NCI-H2227 (cell line): ENCODE measurements around the gene CTNNBL1.
"Not testable (repeated sequence)": the region's sequence is repeated elsewhere in the genome, so short reads cannot be mapped to it uniquely, and the experiment has no call there.

Experiments used
- DNase-seq: peaks from one replicate; lab custom pipeline; 2025; ENCODE audit not compliant: unreplicated experiment; lab: John Stamatoyannopoulos, UW

Gene CTNNBL1, protein sequence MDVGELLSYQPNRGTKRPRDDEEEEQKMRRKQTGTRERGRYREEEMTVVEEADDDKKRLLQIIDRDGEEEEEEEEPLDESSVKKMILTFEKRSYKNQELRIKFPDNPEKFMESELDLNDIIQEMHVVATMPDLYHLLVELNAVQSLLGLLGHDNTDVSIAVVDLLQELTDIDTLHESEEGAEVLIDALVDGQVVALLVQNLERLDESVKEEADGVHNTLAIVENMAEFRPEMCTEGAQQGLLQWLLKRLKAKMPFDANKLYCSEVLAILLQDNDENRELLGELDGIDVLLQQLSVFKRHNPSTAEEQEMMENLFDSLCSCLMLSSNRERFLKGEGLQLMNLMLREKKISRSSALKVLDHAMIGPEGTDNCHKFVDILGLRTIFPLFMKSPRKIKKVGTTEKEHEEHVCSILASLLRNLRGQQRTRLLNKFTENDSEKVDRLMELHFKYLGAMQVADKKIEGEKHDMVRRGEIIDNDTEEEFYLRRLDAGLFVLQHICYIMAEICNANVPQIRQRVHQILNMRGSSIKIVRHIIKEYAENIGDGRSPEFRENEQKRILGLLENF

DNA sequence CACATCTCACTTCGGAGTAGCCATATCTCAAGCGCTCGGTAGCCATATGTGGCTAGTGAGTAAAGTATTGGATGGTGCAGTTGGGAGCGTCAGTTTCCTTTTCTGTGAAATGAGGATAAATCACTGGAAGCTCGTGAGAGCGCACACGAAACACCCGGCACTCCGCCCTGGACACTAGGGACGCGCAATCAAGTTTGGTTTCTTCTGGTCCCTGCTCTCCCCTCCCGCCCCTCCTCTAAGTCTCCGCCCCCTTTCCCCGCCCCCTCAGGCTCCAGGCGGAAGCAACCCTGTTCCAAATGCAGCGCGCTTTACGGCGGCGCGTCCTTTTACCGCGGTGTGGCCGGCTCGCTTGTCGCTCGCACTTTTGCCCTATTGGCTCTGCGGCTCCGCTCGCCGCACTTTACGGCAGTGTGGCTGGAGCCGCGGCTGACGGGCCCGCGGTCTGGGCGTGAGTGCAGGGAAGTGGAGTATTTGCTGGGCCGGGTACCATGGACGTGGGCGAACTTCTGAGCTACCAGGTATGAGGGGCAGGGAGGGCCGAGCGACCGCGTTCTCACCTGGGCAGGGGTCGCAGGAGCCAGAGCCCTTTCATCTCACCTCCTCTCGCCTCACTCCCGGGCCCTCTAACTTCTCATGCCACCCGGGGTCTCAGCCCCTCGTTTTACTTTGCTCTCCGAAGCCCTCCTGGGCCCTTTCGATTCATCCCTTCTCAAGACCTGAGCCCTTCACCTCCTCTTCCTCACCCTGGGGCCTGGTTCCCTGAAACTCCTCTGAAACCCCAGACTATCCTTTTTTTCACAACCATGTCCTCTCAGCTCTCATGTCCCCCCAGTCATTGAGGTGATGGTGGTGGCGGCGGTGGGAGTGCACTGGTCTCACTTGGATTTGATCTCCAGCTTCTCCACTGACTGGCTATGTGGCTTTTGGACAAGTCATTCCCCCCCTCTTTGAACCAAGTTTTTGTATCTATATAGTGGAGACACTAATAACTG, at the start of gene CTNNBL1:
CTNNBL1 (plus strand) TSS at position 396 of the 992 bp plus-strand sequence; CDS start at position 489, 93 bp downstream.
- DNase-seq = peak; percentile 99

DNA sequence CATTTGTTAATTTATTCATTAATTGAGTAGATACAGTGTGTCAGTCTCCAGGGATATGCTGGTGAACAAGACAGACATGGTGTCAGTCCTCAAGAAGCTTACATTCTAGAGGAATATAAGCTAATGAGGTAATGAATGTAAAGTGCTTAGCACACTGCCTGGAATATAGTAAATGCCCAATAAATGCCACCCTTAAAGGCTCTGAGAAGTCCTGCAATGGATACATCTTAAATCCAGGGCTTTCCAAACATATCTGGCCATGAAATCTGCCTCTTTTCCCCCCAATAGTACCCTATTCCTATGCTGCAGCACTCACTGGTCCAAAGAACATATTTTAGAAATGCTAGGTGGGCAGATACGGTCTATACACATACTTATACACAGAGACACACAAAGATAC, 49.2 kb upstream of the CTNNBL1 start:
- no peak for DNase-seq

DNA sequence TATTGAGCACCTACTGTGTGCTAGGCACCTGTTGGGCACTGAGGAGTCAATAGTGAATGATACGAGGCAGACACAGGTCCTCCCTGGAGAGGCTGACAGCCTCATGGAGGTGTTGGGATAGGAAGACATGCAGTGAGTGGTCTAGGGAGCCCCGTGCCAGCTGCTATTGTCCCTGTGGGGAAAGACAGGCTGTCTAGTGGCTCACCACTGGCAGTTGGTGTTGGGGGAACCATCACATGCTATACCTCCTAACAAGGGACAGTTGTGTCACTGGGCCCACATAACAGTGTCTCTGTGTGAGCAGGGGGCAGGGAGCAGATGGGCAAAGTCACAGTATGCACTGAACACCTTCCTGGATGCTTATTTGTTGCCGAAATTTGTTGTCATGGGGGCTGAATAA, 45.9 kb upstream of the CTNNBL1 start:
- no peak for DNase-seq

DNA sequence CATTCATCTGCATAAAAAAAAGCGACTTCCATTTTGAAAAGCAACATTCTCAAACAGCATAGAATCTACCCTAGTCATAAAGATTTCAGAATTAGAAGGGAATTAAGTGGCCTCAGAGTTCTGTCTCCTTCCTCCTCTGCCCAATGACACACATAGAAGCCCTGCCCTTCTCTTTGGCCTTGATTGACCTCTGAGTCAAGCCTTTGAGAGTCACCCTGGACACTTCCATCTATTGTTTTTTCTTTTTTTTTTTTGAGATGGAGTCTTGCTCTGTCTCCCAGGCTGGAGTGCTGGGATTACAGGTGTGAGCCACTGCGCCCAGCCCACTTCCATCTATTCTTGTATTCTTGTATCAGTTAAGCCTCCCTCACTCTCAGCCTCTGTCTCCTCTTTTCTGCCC, 44.8 kb upstream of the CTNNBL1 start:
- DNase-seq = no peak

DNA sequence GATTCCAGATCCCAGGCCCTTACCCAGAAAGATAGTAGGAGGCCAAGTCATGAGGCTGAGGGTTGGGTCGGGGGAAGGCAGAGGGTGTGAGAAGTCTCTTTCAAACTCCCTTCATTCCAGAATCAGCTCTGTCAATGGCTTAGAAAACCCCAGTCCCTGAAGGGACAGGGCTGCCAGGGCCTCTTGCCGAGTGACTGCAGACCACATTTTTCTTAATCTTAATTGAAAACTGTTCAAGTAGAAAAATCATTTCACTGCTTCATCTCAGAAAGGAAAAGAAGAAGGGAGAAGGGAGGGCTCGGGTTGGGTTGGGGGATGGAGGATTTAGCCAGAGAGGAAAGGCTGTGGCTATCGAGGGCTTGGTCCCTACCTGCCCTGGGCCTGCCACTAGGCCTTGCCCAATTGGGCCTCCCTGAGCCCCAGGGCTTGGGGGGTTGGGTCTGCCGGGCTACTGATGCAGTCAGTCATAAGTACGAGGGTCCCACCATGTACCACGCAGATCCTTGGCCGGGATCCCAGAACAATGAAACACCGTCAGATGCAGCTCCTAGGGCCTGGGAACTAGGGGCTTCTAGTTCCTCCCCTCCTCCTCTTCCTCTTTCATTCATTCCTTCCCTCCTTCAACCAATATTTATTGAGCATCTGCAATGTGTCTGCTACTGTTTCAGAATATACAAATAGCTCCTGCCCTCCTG, 44.0 kb upstream of the CTNNBL1 start:
- no peak for DNase-seq

DNA sequence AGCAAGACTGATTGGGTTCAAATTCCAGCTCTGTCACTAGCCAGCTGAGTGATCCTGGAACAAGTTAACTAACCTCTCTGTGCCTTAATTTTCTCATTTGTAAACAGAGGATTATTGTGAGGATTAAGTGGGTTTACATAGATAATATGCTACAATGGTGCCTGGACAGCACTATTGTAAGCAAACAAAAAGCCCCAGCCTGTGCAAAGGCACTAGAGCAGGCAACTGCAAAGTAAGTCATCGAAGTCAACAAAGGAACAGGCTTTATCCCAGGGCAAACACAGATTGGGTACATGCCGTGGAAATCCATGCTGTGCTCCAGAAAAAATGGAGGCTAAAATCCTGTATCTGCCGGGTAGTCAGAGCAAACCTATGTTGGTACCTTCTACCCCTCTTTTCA, 43.2 kb upstream of the CTNNBL1 start:
- no peak for DNase-seq

DNA sequence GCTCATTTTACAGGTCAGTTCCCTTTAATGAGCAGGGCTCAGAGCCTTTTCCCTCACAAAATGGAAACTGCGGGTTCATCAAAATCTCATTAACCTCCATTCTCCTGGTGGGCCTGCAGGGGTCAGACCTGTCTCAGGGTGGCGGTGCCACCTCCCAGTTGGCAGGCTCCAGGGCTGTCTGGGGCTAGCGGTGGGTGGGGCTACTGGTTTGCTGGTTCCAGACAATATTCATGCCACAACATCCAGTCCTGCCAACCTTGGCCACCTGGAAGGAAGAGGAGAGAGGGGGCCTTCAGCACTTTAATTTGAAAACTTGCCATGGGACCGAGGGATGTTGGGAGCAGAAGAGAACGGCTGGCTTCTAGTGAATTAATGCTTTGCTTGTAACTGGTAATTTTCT, 41.9 kb upstream of the CTNNBL1 start:
- peak; percentile 17 for DNase-seq

DNA sequence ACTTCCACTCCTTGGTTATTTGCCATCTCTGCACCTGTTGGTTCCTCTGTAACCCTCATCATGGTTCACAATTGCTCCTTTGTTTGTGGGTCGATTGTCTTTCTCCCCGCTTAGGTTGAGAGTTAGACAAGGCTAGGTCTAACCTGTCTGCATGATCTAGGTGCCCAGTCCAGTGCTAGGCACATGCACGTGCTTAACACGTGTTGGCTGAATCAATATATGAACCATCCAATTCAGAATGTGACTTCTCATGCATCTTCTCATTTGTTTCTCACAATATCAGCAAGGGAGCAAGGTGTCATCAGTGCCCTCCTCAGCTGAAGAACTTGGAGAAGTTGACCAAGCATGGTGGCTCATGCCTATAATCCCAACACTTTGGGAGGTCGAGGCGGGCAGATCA, 36.9 kb upstream of the CTNNBL1 start:
- DNase-seq = no peak

DNA sequence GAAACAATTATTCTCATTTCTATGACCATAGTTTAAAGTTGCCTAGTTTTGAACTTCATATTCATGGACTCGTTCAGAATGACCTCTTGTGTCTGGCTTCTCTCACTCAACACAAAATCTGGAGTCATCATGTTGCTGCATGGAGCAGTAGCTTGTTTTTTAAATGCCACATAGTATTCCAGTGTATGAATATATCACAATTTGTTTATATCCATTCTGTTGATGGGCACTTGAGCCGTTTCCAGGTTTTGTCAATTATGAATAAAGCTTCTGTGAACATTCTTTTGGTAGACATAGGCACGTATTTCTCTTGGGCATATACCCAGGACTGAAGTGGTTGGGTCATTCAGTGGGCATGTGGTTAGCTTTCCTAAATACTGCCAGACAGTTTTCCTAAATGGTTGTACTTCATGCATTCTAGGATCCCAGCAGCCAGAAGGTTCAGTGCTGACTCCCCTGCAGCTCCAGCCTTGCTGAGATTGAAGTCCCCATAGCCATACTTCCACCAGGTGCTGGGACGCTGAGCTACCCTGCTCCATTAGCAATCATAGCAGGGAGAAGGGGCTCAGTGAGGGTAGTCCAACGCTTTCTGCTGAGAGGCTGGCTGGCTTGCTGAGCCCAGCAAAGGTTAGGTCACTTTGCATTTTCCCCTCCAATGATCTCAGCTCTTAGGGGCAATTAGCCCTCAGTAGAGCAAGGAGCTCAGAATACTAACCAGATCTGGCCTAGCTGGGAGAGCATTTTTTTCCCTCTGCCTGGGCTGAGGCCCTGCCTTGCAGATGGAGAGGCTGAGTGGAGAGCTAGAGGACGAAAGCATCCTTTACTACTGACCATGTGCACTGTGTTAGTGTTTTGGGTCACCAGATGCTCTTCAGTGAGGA, 35.7 kb upstream of the CTNNBL1 start:
- DNase-seq = peak; percentile 34

DNA sequence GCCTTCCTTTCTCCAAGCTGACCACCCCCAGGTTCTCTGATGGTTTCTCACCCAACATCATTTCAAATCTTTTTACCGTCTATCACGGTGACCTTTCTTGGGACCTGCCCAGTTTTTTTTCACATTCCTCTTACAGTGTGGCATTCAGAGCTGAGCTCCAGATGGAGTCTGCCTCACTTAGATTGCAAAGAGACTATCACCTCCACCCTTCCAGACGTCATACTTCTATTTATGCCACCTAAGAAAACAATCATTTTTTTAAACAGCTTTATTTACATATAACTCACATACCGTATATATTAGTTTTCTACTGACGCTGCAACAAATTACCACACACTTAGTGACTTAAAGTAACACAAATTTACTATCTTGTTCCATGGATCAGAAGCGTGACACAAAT, 32.3 kb upstream of the CTNNBL1 start:
- DNase-seq = no peak

DNA sequence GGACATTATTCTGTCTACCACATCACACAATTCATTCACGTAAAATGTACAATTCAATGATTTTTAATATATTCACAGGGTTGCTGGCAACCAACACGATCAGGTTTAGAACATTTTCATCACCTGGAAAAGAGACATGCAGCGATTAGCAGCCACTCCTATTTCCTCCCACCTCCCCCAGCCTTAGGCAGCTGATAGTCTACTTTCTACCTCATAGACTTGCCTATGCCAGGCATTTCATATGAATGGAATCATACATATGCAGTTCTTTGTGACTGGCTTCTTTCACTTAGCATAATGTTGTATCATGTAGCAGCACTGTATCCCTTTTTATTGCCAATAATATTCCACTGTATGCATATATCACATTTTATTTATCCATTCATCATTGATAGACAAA, 31.5 kb upstream of the CTNNBL1 start:
- DNase-seq = no peak

DNA sequence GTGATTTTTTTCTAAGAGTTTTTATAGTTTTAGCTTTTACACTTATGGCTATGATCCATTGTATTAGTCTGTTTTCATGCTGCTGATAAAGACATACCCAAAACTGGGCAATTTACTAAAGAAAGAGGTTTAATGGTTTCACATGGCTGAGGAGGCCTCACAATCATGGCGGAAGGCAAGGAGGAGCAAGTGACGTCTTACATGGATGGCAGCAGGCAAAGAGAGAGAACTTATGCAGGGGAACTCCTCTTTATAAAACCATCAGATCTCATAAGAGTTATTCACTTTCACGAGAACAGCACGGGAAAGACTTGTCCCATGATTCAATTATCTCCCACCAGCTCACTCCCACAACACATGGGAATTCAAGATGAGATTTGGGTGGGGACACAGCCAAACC, 29.2 kb upstream of the CTNNBL1 start:
- DNase-seq = not testable (repeated sequence)

DNA sequence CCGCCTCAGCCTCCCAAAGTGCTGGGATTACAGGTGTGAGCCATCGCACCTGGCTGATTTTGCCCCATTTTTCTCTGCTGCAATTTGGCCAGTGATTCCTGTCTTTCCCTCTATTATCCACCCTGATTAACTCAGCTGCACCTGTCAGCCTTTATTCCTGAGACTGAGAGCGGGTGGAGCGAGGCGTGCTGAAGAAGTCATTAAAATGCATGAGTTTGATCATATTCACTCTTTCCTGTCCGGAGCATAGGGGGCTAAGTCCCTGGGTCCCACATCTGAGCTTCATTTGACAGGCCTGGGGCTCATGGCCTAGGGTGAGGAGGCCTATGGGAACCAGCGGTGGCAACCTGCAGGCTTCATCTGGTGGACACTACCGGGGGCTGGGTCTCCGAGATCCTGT, 25.7 kb upstream of the CTNNBL1 start:
- no peak for DNase-seq

DNA sequence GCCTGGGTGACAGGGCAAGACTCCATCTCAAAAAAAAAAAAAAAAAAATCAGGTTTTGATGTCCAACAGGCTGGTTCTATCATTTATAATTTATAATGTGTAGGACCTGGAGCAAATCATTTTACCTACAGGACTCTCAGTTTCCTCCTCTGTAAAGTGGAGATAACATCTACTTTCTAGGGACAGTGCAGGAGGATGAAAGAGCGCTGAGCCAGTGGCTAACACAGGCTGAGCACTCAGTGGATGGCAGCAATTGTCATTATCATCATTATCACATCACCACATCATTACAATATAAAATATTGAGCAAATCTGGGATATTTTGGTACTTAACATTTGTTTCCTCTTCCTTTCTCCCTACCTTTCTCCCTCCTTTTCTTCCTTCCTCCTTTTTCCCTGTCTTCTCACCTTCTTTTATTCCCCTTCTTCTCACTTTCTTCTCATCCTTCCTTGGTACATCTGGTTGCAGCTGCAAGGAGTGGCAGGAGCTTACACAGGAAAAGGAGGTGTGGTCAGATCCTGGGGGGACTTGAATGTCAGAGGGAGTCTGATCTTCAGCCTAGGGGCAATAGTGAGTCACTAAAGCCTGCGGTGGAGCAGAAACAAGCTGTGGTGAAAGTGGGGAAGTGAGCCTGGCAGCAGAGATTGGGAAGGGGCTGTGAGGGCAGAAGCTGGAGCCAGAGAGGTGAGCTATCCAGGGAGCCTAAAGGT, 24.6 kb upstream of the CTNNBL1 start:
- no peak for DNase-seq

DNA sequence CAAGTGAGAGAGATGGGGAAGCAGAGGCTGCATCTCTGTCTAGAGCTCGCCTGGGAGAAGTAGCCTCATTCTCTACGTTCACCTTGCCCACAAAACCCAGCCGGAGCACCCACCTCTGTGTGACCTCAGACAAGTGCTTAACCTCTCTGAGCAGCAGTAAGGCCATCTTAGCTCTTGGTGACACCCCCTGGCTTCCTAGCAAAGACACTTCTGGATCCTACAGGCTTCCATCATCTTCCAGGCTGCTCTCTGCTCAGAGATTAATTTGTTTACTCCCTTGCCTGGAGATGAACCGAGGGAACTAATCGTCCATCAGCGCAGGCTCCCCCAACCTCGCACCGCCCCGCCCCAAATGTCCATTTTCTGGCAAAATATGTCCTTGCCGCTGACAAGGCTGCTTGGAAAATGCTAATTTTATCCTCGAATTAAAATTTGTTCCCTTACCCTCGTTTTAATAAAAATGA, 24.0 kb upstream of the CTNNBL1 start:
- DNase-seq = peak; percentile 23

DNA sequence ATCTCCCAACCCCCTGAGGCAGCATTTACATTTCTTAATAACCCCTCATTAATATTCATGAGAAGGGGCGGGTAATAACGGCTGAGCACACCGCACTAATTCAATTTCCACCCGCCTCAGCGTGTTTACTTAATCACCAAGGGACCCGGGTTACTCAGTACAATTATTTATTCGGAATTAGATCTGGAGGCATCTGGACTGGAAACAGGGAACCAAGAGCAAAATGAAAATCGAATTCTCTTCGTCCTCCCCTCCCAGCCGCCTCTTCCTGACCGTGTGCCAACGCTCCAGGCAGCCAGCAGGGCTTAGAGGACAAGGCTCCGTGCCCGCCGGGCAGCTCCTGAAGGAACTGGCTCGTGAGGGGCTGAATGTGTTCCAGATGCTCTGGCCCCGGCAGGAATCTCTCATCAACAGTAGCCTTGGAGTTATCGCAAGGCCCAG, 23.5 kb upstream of the CTNNBL1 start:
- peak; percentile 18 for DNase-seq

DNA sequence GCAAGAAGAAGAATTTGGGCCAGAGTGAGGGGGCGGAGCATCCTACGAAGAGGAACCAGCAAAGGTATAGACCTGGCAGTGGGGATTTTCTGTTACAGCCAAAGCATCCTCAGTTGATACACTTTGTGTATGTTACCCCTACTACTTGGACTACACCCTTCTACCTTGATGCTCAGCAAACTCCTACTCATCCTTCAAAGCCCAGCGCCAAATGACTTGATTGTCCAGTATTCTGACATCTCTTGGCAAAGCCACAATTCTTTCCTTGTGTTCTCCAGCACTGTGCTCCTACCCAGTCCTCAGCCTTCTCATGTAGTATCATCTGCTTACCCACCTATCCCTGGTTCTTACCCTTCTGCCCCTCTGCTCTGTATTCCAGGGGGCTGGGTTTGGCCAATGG, 21.7 kb upstream of the CTNNBL1 start:
- DNase-seq = no peak

DNA sequence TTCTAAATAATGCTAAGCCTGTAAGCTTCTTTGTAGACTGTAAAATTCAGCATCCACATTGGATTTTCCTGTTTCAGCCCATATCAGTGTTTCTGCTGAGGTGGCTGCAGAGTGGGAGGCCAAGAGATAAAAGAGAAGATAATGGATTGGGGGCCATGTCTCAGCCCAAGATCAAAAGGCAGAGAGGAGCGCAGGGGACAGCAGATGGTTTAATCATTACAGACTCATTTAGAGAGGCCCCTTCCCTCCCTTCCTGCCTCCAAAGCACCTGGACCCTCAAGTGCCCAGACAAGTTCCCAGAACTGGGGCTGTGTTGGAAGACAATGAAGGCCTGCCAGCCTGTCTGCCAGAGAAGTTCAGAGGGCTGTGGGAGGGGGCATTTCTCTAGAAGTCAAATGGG, 20.4 kb upstream of the CTNNBL1 start:
- peak; percentile 64 for DNase-seq

DNA sequence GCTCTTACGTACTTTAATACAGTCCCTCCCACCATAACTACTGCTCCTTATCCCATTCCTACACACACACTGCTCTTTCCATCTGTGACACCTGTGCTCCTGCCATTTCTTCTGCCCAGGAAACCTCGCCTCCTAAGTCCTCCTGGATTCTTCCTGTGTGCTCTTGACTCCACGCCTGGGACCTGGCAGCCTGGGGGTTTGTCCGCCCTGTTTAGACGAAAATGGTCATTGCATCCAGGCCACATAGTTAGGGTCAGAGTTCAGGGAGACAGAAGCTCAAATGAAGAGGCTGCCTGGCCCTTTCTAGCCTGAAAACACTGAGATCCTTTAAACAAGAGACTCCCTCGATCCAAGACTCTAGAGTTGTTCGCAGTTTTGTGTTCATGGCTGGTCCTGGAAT, 17.4 kb upstream of the CTNNBL1 start:
- DNase-seq = no peak
